ENCODE results near the gene TLX3. TPM values are rescaled to one million over a fixed set of nuclear protein-coding genes. Genes with fewer than 3 reads are reported as not detected.

The TLX3 gene
- total RNA-seq, 1 experiment from 2014 or later = not detected

- Mint-ChIP-seq H3K36me3 (ENCODE audit: insufficient read depth in 1 of 3, low read depth in 3 of 3) (no peaks in the 10 kb centered on the region; a peak in 1 of 7 replicates), H3K27me3 (ENCODE audit: low read depth) (peaks cover 98% of the 10 kb centered on the region), H3K4me3 (peak overlapping the region in 1 of 2 experiments; percentile 50; a peak in 1 of 5 replicates), H3K9me3 (peaks cover 3 to 8% of the 10 kb centered on the region in 2 experiments; a peak in 4 of 5 replicates), H3K4me1 (peaks cover 14 to 54% of the 10 kb centered on the region in 2 experiments), H3K27ac (no peak overlapping the region)
- no peak overlapping the region for H3K23ac ChIP-seq (ENCODE audit: insufficient read length, low read depth, low read length)
- H2AFZ ChIP-seq (ENCODE audit: low read length) = no peak overlapping the region
- no peak overlapping the region for H3K9ac ChIP-seq (ENCODE audit: extremely low read depth, insufficient read length, low read length)
- peaks cover 95% of the 10 kb centered on the region for H3K27me3 ChIP-seq (ENCODE audit: insufficient read depth, low read length)
- no peaks in the 10 kb centered on the region for H4K20me1 ChIP-seq (ENCODE audit: control insufficient read depth, insufficient read depth, insufficient read length)
- no peak overlapping the region for H2AK5ac ChIP-seq (ENCODE audit: insufficient read length, low read length)
- no peaks in the 10 kb centered on the region for H3K79me1 ChIP-seq (ENCODE audit: insufficient read depth, low read depth, low read length, poor library complexity, severe bottlenecking)
- H2BK20ac ChIP-seq (ENCODE audit: low read depth, low read length, poor library complexity, severe bottlenecking) = no peak overlapping the region
- H3K4ac ChIP-seq (ENCODE audit: low read depth, low read length) = no peak overlapping the region
- no CpG with 5 or more reads among the region's 36 CpGs for WGBS (ENCODE audit: extremely low coverage, insufficient read length, low lambda C conversion rate)
- H4K91ac ChIP-seq (ENCODE audit: insufficient read length, low read depth, low read length) = no peak overlapping the region
- H3K79me2 ChIP-seq (ENCODE audit: insufficient read depth, low read length) = no peaks in the 10 kb centered on the region
- H3K27ac ChIP-seq (ENCODE audit: insufficient read length, low read depth, low read length) = no peak overlapping the region
- peak; percentile 72 for DNase-seq
- H2BK120ac ChIP-seq (ENCODE audit: low read depth, low read length, poor library complexity, severe bottlenecking) = no peak overlapping the region
- H3K4me2 ChIP-seq (ENCODE audit: insufficient read depth, insufficient read length, low read length) = peak overlapping the region; percentile 31
- H3K14ac ChIP-seq (ENCODE audit: insufficient read depth, low read length) = no peak overlapping the region
- H4K5ac ChIP-seq (ENCODE audit: insufficient read length, low read depth, low read length) = no peak overlapping the region
- TF ChIP-seq, protein P1, sequence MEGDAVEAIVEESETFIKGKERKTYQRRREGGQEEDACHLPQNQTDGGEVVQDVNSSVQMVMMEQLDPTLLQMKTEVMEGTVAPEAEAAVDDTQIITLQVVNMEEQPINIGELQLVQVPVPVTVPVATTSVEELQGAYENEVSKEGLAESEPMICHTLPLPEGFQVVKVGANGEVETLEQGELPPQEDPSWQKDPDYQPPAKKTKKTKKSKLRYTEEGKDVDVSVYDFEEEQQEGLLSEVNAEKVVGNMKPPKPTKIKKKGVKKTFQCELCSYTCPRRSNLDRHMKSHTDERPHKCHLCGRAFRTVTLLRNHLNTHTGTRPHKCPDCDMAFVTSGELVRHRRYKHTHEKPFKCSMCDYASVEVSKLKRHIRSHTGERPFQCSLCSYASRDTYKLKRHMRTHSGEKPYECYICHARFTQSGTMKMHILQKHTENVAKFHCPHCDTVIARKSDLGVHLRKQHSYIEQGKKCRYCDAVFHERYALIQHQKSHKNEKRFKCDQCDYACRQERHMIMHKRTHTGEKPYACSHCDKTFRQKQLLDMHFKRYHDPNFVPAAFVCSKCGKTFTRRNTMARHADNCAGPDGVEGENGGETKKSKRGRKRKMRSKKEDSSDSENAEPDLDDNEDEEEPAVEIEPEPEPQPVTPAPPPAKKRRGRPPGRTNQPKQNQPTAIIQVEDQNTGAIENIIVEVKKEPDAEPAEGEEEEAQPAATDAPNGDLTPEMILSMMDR (conservative IDR thresholded peaks at IDR 0.05) = no peak
- H3K9me3 ChIP-seq (ENCODE audit: control insufficient read depth, low read depth, low read length) = no peaks in the 10 kb centered on the region
- no peak overlapping the region for H4K8ac ChIP-seq (replicated peaks; ENCODE audit: insufficient read length, low read depth, low read length)
- H3K4me1 ChIP-seq (ENCODE audit: insufficient read depth, low read length) = no peaks in the 10 kb centered on the region
- H3K23me2 ChIP-seq (ENCODE audit: insufficient read length, low read depth, low read length, poor library complexity, severe bottlenecking) = peaks cover 5% of the 10 kb centered on the region
- no peak overlapping the region for H2BK5ac ChIP-seq (ENCODE audit: insufficient read length, low read length)
- no peak overlapping the region for H3T11ph ChIP-seq (ENCODE audit: low read length)
- no peak overlapping the region for H3K18ac ChIP-seq (ENCODE audit: insufficient read length, low read depth, low read length)
- no peak overlapping the region for H3K56ac ChIP-seq (ENCODE audit: insufficient read length, low read depth, low read length)
- no peak overlapping the region for H2BK12ac ChIP-seq (ENCODE audit: insufficient read length, low read depth, low read length)
- H2BK15ac ChIP-seq (ENCODE audit: low read depth, low read length) = no peak overlapping the region
Observed at GRCh38 chr5:171315386-171315891, 6.4 kb downstream of the TLX3 start.
